Mesendoderm (in vitro differentiated cells): ENCODE data around the gene TAF11L14.
A peak's percentile ranks its signal among the peaks of the same experiment; 100 is the strongest.
"Not testable (repeated sequence)": the region's sequence is repeated elsewhere in the genome, so short reads cannot be mapped to it uniquely, and the experiment has no call there.

ENCODE experiments used
- DNase-seq: peaks from one replicate; pipeline ENCODE4 v3.0.0; 2013
- H2AK5ac ChIP-seq: 2 replicates; pipeline ENCODE4 v1.6.1; 2013; ENCODE audit warnings: low read length, inconsistent platforms
- H2BK120ac ChIP-seq: 2 replicates; pipeline ENCODE4 v1.6.1; 2013; ENCODE audit warnings: low read depth, mild to moderate bottlenecking, low read length, moderate library complexity, mixed read lengths
- H2BK15ac ChIP-seq: replicated peaks from 2 replicates; pipeline ENCODE4 v1.6.1; 2013; ENCODE audit warnings: low read depth, mild to moderate bottlenecking, moderate library complexity
- H2BK5ac ChIP-seq: 2 replicates; pipeline ENCODE4 v1.6.1; 2013; ENCODE audit warnings: low read length, inconsistent platforms
- H3K18ac ChIP-seq: 2 replicates; pipeline ENCODE4 v1.6.1; 2013; ENCODE audit warnings: mild to moderate bottlenecking, low read length, mixed read lengths
- H3K23ac ChIP-seq: one replicate; pipeline ENCODE4 v1.6.1; 2013; ENCODE audit warnings: low read length
- H3K27ac ChIP-seq: 2 replicates; pipeline ENCODE4 v1.5.1; 2013; ENCODE audit warnings: low read depth, mild to moderate bottlenecking, inconsistent platforms, low read length, moderate library complexity
- H3K27me3 ChIP-seq: 2 replicates; pipeline ENCODE4 v1.6.1; 2013; ENCODE audit warnings: low read length, control low read depth, mild to moderate bottlenecking, inconsistent platforms; ENCODE audit not compliant: insufficient read depth, poor library complexity
- H3K36me3 ChIP-seq: 2 replicates; pipeline ENCODE4 v1.6.1; 2013; ENCODE audit warnings: low read length, inconsistent platforms; ENCODE audit not compliant: control insufficient read depth, insufficient read depth
- H3K4ac ChIP-seq: one replicate; pipeline ENCODE4 v1.6.1; 2013; ENCODE audit warnings: low read depth, mild to moderate bottlenecking, low read length, moderate library complexity
- H3K4me1 ChIP-seq: 2 replicates; pipeline ENCODE4 v1.6.1; 2013; ENCODE audit warnings: low read depth, low read length, inconsistent platforms; ENCODE audit not compliant: control insufficient read depth
- H3K4me2 ChIP-seq: 2 replicates; pipeline ENCODE4 v1.6.1; 2013; ENCODE audit warnings: low read length
- H3K4me3 ChIP-seq: 2 replicates; pipeline ENCODE4 v1.5.1; 2013; ENCODE audit warnings: mild to moderate bottlenecking, low read length
- H3K56ac ChIP-seq: one replicate; pipeline ENCODE4 v1.6.1; 2013; ENCODE audit warnings: low read length
- H3K79me1 ChIP-seq: 2 replicates; pipeline ENCODE4 v1.6.1; 2013; ENCODE audit warnings: low read length, inconsistent platforms
- H3K79me2 ChIP-seq: 2 replicates; pipeline ENCODE4 v1.6.1; 2013; ENCODE audit warnings: mild to moderate bottlenecking, low read length; ENCODE audit not compliant: control insufficient read depth, insufficient read depth
- H3K9ac ChIP-seq: 2 replicates; pipeline ENCODE4 v1.6.1; 2013; ENCODE audit warnings: low read length, inconsistent platforms
- H4K5ac ChIP-seq: one replicate; pipeline ENCODE4 v1.6.1; 2013; ENCODE audit warnings: low read length
- H4K8ac ChIP-seq: one replicate; pipeline ENCODE4 v1.6.1; 2013; ENCODE audit warnings: low read depth, mild to moderate bottlenecking, control low read depth, low read length, moderate library complexity
- WGBS: extraction: QIAGEN DNeasy Blood & Tissue Kit; methylation state at CpG from one replicate; pipeline ENCODE4 v1.1.7; 2013; ENCODE audit warnings: low lambda C conversion rate, missing lambda C conversion rate; ENCODE audit not compliant: insufficient coverage; ENCODE audit errors: extremely low coverage; 5-methylcytosine and 5-hydroxymethylcytosine counted together

The TAF11L14 gene

DNA sequence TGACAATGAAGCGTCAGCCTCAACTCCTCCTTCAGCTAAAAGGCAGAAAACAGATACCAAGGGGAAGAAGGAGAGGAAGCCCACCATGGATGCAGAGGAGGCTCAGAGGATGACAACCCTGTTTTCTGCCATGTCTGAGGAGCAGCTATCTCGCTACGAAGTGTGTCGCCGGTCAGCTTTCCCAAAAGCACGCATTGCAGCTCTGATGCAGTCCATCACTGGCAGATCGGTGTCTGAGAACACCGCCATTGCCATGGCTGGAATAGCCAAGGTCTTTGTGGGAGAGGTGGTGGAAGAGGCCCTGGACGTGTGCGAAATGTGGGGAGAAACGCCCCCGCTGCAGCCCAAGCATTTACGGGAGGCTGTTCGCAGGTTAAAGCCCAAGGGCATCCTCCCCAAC, 29.3 kb upstream of the TAF11L14 start:
- Histone ChIP-seq H2BK15ac (no peak overlapping the region), H3K23ac (no peak overlapping the region), H3K4me1 (no peaks in the 10 kb centered on the region), H4K8ac (no peak overlapping the region), H3K4me3 (no peak overlapping the region), H3K79me1 (no peaks in the 10 kb centered on the region), H3K27me3 (no peaks in the 10 kb centered on the region), H3K4me2 (no peak overlapping the region), H2BK5ac (no peak overlapping the region), H2BK120ac (no peak overlapping the region), H3K9ac (no peak overlapping the region), H3K27ac (no peak overlapping the region), H3K36me3 (no peaks in the 10 kb centered on the region), H3K79me2 (no peaks in the 10 kb centered on the region), H4K5ac (no peak overlapping the region), H3K56ac (no peak overlapping the region), H2AK5ac (no peak overlapping the region), H3K18ac (no peak overlapping the region), H3K4ac (no peak overlapping the region)
- WGBS = no CpG with 5 or more reads among the region's 14 CpGs
- no peak for DNase-seq

DNA sequence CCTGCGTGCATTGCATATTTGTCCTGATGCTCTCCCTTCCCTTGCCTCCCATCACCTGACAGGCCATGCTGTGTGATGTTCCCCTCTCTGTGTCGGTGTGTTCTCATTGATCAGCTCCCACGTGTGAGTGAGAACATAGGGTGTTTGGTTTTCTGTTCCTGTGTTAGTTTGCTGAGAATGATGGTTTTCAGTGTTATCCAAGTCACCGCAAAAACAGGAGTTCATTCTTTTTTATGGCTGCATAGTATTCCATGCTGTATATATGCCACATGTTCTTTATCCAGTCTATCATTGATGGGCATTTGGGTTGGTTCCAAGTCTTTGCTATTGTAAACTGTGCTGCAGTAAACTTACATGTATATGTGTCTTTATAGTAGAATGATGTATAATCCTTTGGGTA, 26.8 kb upstream of the TAF11L14 start:
- not testable (repeated sequence) for DNase-seq, H4K8ac ChIP-seq, H3K4ac ChIP-seq, H3K9ac ChIP-seq, H2BK15ac ChIP-seq, H2AK5ac ChIP-seq, H3K4me1 ChIP-seq, H3K23ac ChIP-seq, H3K79me1 ChIP-seq, H3K4me2 ChIP-seq, H3K27ac ChIP-seq, H3K79me2 ChIP-seq, H3K27me3 ChIP-seq, H3K36me3 ChIP-seq, H2BK5ac ChIP-seq, H3K18ac ChIP-seq, H2BK120ac ChIP-seq, H3K4me3 ChIP-seq, H3K56ac ChIP-seq, H4K5ac ChIP-seq
- WGBS = no CpG with 5 or more reads among the region's 4 CpGs

DNA sequence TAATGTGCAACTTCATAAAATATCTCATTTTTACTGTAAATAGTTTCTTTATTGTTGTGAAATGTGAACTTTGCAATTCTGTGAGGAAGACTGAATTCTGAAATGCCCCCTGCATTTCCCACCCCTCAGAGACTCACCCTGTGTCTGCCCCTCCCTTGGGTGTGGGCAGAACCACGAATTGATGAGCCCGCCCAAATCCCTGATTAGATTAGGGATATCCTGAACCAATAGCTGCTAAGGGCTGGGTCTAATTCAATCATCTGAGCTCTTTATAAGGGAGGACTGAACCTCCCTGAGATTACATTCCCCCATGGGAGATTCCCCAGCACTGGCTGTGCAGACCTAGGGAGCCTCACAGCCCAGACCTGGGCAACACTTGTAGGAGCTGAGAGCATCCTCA, 24.2 kb upstream of the TAF11L14 start, which contains the start of gene TAF11L12:
TAF11L12 (plus strand) TSS at position 301 of the 400 bp plus-strand sequence.
- H3K27ac ChIP-seq, H3K79me2 ChIP-seq, H2BK120ac ChIP-seq, H3K56ac ChIP-seq, H3K79me1 ChIP-seq, H3K27me3 ChIP-seq, H3K18ac ChIP-seq, DNase-seq, H4K5ac ChIP-seq, H2BK15ac ChIP-seq, H3K4me2 ChIP-seq, H3K4me3 ChIP-seq, H2AK5ac ChIP-seq, H4K8ac ChIP-seq, H3K23ac ChIP-seq, H2BK5ac ChIP-seq, H3K4ac ChIP-seq, H3K4me1 ChIP-seq, H3K36me3 ChIP-seq, H3K9ac ChIP-seq: not testable (repeated sequence)
- WGBS = no CpG with 5 or more reads among the region's 2 CpGs

DNA sequence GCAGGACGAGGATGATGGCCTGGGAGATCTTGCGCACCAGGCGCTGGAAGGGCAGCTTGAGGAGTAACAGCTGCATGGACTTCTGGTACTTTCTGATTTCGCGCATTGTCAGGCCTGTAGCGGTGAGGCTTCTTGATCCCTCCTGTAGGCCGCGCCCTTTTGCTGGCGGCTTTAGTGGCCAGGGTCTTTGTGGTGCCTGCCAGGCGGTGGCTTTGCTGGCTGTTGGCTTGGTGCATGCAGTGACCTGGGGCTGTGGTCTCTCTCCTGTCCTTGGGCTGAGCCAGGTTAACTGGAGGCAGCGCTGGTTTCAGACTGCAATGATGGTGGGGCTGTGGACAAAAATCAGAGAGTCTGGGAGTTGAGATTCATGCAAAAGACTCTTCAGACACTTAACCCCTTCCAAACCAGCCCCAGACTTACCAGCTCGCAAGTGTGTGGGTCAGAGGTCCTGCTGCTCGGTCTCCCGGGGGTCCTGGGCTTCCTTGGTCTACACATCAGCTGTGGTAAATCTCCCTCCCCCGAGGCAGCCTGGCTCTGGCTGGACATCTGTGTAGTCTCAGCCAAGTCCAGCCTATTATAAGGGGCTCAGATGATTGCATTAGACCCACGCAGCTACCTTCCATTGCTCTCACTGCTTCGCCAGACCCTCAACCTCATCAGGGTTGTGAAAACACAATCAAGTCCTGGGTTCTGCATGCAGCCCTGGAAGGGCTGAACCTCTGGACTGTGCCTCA, 19.2 kb upstream of the TAF11L14 start:
- H3K18ac ChIP-seq = no peak overlapping the region
- H3K79me1 ChIP-seq = no peaks in the 10 kb centered on the region
- H2AK5ac ChIP-seq = no peak overlapping the region
- no peak overlapping the region for H4K5ac ChIP-seq
- no peak overlapping the region for H4K8ac ChIP-seq
- H3K79me2 ChIP-seq = no peaks in the 10 kb centered on the region
- H3K4me3 ChIP-seq = no peak overlapping the region
- WGBS = no CpG with 5 or more reads among the region's 17 CpGs
- DNase-seq = no peak
- no peak overlapping the region for H3K4ac ChIP-seq
- no peak overlapping the region for H3K56ac ChIP-seq
- no peak overlapping the region for H3K9ac ChIP-seq
- H3K27me3 ChIP-seq = no peaks in the 10 kb centered on the region
- H3K4me1 ChIP-seq = no peaks in the 10 kb centered on the region
- H3K23ac ChIP-seq = no peak overlapping the region
- no peaks in the 10 kb centered on the region for H3K36me3 ChIP-seq
- H2BK5ac ChIP-seq = no peak overlapping the region
- no peak overlapping the region for H2BK120ac ChIP-seq
- H3K27ac ChIP-seq = no peak overlapping the region
- H2BK15ac ChIP-seq = no peak overlapping the region
- H3K4me2 ChIP-seq = no peak overlapping the region

DNA sequence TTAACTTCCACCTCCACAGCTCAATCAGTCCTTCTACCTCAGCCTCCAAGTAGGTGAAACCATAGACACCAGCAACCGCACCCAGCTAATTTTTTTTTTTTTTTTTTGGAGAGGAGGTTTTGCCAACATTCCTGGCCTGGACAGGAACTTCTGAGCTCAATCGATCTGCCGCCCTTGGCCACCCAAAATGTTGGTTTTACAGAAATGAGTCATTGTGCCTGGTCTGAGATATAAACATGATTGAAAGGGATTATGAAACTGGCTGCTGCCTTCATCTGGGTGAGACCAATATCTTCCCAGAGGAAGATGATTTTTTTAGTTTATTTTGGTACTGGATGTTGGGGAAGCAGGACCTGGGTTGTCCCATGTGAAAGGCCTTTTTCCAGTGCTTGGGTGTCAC, 14.9 kb upstream of the TAF11L14 start:
- H3K79me2 ChIP-seq = no peaks in the 10 kb centered on the region
- no peak overlapping the region for H3K4ac ChIP-seq
- no peak overlapping the region for H3K9ac ChIP-seq
- H4K8ac ChIP-seq = no peak overlapping the region
- no peak overlapping the region for H3K56ac ChIP-seq
- no peak overlapping the region for H3K27ac ChIP-seq
- H3K18ac ChIP-seq = no peak overlapping the region
- H2BK5ac ChIP-seq = no peak overlapping the region
- no peak for DNase-seq
- no peaks in the 10 kb centered on the region for H3K27me3 ChIP-seq
- H2BK15ac ChIP-seq = no peak overlapping the region
- H2AK5ac ChIP-seq = no peak overlapping the region
- no peak overlapping the region for H4K5ac ChIP-seq
- no peak overlapping the region for H3K4me2 ChIP-seq
- H2BK120ac ChIP-seq = no peak overlapping the region
- H3K4me3 ChIP-seq = no peak overlapping the region
- no peaks in the 10 kb centered on the region for H3K36me3 ChIP-seq
- H3K4me1 ChIP-seq = no peaks in the 10 kb centered on the region
- WGBS = no CpG with 5 or more reads among the region's 3 CpGs
- no peaks in the 10 kb centered on the region for H3K79me1 ChIP-seq
- no peak overlapping the region for H3K23ac ChIP-seq

DNA sequence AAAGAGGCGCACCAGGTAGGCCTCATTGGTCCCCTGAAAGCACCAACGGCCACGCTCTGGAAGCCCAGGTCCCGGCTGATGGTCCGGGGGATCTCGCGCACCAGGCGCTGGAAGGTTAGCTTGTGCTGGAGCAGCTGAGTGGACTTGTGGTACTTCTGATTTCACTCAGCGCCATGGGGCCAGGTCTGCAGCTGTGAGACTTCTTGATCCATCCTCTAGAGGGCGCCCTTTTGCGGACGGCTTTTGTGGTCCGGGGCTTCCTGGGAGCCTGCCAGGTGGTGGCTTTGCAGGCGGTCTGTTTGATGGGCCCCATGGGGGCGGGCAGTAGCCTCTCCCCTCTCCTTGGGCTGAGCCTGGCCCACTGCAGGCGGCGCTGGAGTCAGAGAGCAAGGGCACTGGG, 13.6 kb upstream of the TAF11L14 start:
- Histone ChIP-seq H2BK120ac (no peak overlapping the region), H3K79me1 (no peaks in the 10 kb centered on the region), H3K18ac (no peak overlapping the region), H3K4me1 (no peaks in the 10 kb centered on the region), H4K8ac (no peak overlapping the region), H3K4me2 (no peak overlapping the region), H3K56ac (no peak overlapping the region), H3K9ac (no peak overlapping the region), H3K36me3 (no peaks in the 10 kb centered on the region), H3K79me2 (no peaks in the 10 kb centered on the region), H2BK5ac (no peak overlapping the region), H3K27ac (no peak overlapping the region), H3K4me3 (no peak overlapping the region), H3K23ac (no peak overlapping the region), H3K27me3 (no peaks in the 10 kb centered on the region), H2BK15ac (no peak overlapping the region), H4K5ac (no peak overlapping the region), H2AK5ac (no peak overlapping the region), H3K4ac (no peak overlapping the region)
- no CpG with 5 or more reads among the region's 17 CpGs for WGBS
- DNase-seq = peak; percentile 40
